ENCODE data around the gene ZNF433.
A peak's percentile ranks its signal among the peaks of the same experiment; 100 is the strongest.

DNA sequence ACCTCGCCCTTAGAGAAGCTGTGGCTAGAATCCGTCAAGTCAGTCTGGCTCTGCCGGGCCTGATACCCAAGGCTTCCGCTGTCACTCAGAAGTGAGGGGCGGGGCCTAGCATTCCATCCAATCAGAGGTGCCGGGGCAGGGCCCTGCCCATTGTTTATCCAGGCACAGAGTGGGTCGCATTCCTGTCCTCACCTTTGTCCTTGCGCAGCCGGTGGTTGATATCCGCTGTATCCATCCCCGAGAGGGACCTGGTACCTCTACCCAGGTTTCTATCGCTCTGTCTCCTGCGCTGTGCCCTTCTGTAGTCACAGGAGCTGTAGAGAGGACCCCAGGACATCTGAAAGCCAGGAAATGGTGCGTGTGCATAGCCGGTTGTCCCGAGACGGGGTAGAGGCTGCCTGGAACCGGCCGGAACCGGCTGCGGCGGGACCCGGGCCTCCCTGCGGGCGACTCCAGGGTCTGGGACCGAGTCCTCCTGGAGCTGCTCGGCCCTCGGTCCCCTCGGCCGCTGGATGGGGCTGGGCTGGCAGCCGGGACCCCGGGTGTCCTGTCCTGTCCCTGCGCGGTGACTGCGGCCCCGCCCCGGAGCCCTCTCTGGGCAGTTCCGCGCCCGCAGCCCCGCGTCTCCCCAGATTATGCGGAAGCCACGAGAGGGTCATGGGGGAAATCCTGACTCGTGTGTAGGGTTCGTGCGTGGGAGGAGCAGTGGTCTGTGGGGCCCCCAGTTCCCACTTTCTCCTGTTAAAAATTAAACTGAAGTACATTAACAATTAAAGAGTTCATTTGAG, 70.4 kb downstream of the ZNF433 start, which contains the start of gene ZNF763:
- TF ChIP-seq, protein P1, sequence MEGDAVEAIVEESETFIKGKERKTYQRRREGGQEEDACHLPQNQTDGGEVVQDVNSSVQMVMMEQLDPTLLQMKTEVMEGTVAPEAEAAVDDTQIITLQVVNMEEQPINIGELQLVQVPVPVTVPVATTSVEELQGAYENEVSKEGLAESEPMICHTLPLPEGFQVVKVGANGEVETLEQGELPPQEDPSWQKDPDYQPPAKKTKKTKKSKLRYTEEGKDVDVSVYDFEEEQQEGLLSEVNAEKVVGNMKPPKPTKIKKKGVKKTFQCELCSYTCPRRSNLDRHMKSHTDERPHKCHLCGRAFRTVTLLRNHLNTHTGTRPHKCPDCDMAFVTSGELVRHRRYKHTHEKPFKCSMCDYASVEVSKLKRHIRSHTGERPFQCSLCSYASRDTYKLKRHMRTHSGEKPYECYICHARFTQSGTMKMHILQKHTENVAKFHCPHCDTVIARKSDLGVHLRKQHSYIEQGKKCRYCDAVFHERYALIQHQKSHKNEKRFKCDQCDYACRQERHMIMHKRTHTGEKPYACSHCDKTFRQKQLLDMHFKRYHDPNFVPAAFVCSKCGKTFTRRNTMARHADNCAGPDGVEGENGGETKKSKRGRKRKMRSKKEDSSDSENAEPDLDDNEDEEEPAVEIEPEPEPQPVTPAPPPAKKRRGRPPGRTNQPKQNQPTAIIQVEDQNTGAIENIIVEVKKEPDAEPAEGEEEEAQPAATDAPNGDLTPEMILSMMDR (IDR thresholded peaks at IDR 0.05), result no peak
- peak; percentile 63 for TF ChIP-seq POLR2A (IDR thresholded peaks at IDR 0.05)
- peak; percentile 88 for TF ChIP-seq POLR2AphosphoS5 (IDR thresholded peaks at IDR 0.05)

All from prostate gland (tissue), 2 donors.